Stomach (tissue), 4 donors: Measurements from ENCODE around the gene GRB2.

Experiments used
- POLR2A ChIP-seq, 4 donors: fragments of 450-650 bp; IDR thresholded peaks; one replicate each; pipeline ENCODE4 v1.6.1; 2016; ENCODE audit warnings: antibody characterized with exemption in 4 of 4, control low read depth in 2 of 4, mild to moderate bottlenecking in 1 of 4, moderate library complexity in 1 of 4
- POLR2AphosphoS5 ChIP-seq, 3 donors: sonication (generic); formaldehyde crosslinking; IDR thresholded peaks; one replicate each; pipeline ENCODE4 v1.6.1; 2016; ENCODE audit warnings: antibody characterized with exemption in 3 of 3

DNA sequence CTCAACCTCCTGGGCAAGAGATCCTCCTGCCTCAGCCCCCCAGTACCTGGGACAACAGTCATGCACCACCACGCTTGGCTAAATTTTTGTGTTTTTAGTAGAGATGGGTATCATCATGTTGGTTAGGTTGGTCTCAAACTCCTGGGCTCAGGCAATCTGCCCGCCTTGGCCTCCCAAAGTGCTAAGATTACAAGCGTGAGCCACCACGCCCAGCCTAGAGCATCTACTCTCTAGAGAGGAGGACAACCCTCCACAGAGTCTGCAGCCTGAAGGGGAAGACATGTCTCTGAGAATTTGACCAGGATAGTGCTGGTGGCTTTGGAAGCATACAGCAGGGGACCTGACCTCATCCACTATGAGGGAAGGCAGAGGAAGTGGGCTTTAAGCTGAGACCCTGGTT, 4.7 kb upstream of the GRB2 start:
- TF ChIP-seq POLR2A (IDR thresholded peaks at IDR 0.05) (no peak), POLR2AphosphoS5 (IDR thresholded peaks at IDR 0.05) (no peak)
